ENCODE data around the gene TMC8. TPM values are rescaled to one million over a fixed set of nuclear protein-coding genes. Genes with fewer than 3 reads are reported as not detected.

Gene TMC8
- polyA plus RNA-seq, 1 donor from 2014 or later = 0.41 TPM

DNA sequence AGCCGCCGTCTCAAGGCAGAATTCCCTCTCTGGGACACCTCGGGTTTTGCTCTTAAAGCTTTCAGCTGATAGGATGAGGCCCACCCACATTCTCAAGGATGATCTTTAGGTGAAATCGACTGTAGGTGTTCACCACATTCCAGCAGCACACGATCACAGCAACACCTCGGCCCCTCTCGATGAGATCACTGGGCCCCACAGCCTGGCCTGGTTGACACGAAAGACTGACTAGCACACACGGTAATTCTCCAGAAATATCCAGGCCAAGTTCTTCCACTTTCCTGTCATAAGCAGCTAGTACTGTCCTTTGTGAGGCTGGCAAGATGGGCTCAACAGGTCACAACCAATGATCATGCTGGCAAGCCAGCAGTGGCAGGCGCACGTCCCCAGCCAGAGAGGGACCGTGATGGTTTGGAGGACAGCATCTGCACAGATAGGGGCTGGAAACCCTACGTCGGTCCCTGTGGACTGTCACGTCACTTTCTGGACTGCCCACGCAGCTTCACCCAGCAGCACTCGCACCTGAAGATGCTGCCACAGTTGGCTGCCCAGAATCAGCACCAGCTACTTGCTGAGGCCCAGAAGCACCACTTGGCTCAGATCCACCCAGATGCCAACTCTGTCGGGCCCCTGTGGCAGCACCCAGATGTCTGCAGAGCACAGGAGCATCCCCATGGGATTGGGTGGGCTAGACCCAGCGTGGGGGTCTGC is 19.4 kb upstream of the TMC8 start:
- H3K27me3 ChIP-seq (ENCODE audit: insufficient read depth, low read depth, low read length) = no peaks in the 10 kb centered on the region
- H3K4me3 ChIP-seq (ENCODE audit: low read length) = no peak overlapping the region
- H3K9me2 ChIP-seq (ENCODE audit: insufficient read depth, low read length) = no peaks in the 10 kb centered on the region
- no peaks in the 10 kb centered on the region for H3K9me3 ChIP-seq (ENCODE audit: low read length)
- no peak overlapping the region for H3K9ac ChIP-seq (ENCODE audit: low read length)
- no peaks in the 10 kb centered on the region for H3F3A ChIP-seq (ENCODE audit: insufficient read depth, low read length, poor library complexity, severe bottlenecking)
- H3K79me2 ChIP-seq (replicated peaks; ENCODE audit: insufficient read depth, low read length) = no peaks in the 10 kb centered on the region
- no peak overlapping the region for H3K4me2 ChIP-seq (ENCODE audit: low read length)
- H3K27ac ChIP-seq (ENCODE audit: low read length) = no peak overlapping the region
- no peak overlapping the region for H2AFZ ChIP-seq (ENCODE audit: low read depth, low read length)
- peaks cover 4% of the 10 kb centered on the region for H3K36me3 ChIP-seq (ENCODE audit: insufficient read depth, low read length)
- TF ChIP-seq MXI1 (conservative IDR thresholded peaks at IDR 0.05; ENCODE audit: poor library complexity, severe bottlenecking) = no peak
- no peak for TF ChIP-seq EP300 (conservative IDR thresholded peaks at IDR 0.05; ENCODE audit: poor library complexity, severe bottlenecking)
- peak; percentile 31 for TF ChIP-seq POLR2AphosphoS5 (IDR thresholded peaks at IDR 0.05)
- no peaks in the 10 kb centered on the region for H4K20me1 ChIP-seq (ENCODE audit: insufficient read depth)

DNA sequence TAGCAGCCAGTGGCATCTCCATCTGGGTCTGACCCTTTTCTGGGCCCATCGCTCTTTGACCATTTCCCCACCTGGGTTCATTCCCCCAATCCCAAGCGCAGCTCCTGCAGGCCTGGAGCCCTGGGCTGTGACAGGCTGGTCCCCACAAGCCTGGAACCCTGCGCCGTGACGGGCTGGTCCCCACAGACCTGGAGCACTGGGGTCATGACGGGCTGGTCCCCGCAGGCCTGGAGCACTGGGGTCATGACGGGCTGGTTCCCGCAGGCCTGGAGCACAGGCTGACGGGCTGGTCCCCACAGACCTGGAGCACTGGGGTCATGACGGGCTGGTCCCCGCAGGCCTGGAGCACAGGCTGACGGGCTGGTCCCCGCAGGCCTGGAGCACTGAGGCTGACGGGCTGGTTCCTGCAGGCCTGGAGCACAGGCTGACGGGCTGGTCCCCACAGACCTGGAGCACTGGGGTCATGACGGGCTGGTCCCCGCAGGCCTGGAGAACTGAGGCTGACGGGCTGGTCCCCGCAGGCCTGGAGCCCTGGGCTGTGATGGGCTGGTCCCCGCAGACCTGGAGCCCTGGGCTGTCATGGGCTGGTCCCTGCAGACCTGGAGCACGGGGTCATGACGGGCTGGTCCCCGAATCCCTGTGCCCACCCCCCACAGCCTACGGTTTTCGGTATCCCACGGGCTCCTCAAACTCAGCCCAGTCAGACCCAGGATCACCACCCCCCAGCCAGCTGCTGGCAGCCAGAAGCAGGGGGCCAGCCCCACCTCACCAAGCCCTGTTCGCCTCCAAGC is 18.6 kb upstream of the TMC8 start:
- Histone ChIP-seq H3K36me3 (ENCODE audit: insufficient read depth, low read length) (peaks cover 3% of the 10 kb centered on the region), H3F3A (ENCODE audit: insufficient read depth, low read length, poor library complexity, severe bottlenecking) (no peaks in the 10 kb centered on the region), H2AFZ (ENCODE audit: low read depth, low read length) (no peak overlapping the region), H3K79me2 (replicated peaks; ENCODE audit: insufficient read depth, low read length) (no peaks in the 10 kb centered on the region), H4K20me1 (ENCODE audit: insufficient read depth) (no peaks in the 10 kb centered on the region), H3K4me2 (ENCODE audit: low read length) (no peak overlapping the region), H3K27me3 (ENCODE audit: insufficient read depth, low read depth, low read length) (no peaks in the 10 kb centered on the region), H3K9ac (ENCODE audit: low read length) (no peak overlapping the region), H3K9me3 (ENCODE audit: low read length) (no peaks in the 10 kb centered on the region), H3K9me2 (ENCODE audit: insufficient read depth, low read length) (no peaks in the 10 kb centered on the region), H3K4me3 (ENCODE audit: low read length) (no peak overlapping the region), H3K27ac (ENCODE audit: low read length) (no peak overlapping the region)
- TF ChIP-seq TAF1 (IDR thresholded peaks at IDR 0.05; ENCODE audit: low read depth) (no peak), RAD21 (conservative IDR thresholded peaks at IDR 0.05) (no peak), EP300 (conservative IDR thresholded peaks at IDR 0.05; ENCODE audit: poor library complexity, severe bottlenecking) (no peak), EZH2 (IDR thresholded peaks at IDR 0.05; ENCODE audit: borderline replicate concordance, insufficient read depth, low read length, poor library complexity, severe bottlenecking) (no peak), POLR2AphosphoS5 (IDR thresholded peaks at IDR 0.05) (no peak), SMC3 (conservative IDR thresholded peaks at IDR 0.05; ENCODE audit: poor library complexity) (no peak), MXI1 (conservative IDR thresholded peaks at IDR 0.05; ENCODE audit: poor library complexity, severe bottlenecking) (no peak)
- TF ChIP-seq, protein P1, sequence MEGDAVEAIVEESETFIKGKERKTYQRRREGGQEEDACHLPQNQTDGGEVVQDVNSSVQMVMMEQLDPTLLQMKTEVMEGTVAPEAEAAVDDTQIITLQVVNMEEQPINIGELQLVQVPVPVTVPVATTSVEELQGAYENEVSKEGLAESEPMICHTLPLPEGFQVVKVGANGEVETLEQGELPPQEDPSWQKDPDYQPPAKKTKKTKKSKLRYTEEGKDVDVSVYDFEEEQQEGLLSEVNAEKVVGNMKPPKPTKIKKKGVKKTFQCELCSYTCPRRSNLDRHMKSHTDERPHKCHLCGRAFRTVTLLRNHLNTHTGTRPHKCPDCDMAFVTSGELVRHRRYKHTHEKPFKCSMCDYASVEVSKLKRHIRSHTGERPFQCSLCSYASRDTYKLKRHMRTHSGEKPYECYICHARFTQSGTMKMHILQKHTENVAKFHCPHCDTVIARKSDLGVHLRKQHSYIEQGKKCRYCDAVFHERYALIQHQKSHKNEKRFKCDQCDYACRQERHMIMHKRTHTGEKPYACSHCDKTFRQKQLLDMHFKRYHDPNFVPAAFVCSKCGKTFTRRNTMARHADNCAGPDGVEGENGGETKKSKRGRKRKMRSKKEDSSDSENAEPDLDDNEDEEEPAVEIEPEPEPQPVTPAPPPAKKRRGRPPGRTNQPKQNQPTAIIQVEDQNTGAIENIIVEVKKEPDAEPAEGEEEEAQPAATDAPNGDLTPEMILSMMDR (IDR thresholded peaks at IDR 0.05; ENCODE audit: poor library complexity, severe bottlenecking) = no peak
- TF ChIP-seq, protein P2, sequence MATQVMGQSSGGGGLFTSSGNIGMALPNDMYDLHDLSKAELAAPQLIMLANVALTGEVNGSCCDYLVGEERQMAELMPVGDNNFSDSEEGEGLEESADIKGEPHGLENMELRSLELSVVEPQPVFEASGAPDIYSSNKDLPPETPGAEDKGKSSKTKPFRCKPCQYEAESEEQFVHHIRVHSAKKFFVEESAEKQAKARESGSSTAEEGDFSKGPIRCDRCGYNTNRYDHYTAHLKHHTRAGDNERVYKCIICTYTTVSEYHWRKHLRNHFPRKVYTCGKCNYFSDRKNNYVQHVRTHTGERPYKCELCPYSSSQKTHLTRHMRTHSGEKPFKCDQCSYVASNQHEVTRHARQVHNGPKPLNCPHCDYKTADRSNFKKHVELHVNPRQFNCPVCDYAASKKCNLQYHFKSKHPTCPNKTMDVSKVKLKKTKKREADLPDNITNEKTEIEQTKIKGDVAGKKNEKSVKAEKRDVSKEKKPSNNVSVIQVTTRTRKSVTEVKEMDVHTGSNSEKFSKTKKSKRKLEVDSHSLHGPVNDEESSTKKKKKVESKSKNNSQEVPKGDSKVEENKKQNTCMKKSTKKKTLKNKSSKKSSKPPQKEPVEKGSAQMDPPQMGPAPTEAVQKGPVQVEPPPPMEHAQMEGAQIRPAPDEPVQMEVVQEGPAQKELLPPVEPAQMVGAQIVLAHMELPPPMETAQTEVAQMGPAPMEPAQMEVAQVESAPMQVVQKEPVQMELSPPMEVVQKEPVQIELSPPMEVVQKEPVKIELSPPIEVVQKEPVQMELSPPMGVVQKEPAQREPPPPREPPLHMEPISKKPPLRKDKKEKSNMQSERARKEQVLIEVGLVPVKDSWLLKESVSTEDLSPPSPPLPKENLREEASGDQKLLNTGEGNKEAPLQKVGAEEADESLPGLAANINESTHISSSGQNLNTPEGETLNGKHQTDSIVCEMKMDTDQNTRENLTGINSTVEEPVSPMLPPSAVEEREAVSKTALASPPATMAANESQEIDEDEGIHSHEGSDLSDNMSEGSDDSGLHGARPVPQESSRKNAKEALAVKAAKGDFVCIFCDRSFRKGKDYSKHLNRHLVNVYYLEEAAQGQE (IDR thresholded peaks at IDR 0.05; ENCODE audit: borderline replicate concordance) = no peak

Measured in neural cell (in vitro differentiated cells).